ENCODE results near the gene NEDD9.

NEDD9 gene

DNA sequence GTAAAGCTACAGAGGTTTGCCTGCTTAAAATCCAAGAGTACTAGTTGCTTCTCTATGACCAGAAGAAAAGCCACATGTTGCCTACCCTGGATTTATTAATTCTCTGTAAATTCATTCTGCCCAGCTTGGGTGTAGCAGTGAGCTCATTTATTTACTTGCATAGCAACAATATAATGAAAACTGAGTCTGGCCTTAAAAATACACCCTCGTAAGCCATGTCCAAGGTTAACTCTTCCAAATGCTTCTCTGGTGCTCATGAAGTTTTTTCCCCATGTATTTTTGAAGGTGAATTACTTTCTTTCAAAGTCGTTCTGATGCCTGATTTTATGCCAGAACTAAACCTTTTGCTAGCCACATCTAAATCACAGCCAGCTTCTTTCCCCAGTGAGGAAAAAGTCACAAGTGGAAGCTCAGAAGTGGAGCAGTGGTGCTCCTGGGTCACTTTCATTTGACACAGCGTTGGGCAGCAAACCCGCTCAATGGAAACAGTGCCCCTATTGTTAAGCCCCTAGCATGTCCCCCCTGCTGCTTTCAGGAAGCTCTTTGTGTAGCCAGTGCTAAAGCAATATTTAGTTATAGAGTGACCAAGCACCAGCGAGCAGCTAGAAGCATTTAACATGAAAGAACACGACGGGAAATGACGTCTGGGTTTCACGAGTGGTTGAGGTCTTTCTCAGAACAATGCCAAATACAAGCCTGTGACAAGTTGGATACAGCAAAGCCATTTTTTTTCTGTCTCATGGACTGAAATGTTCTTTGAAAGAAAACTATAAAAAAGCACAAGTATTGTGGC, 29.8 kb downstream of the NEDD9 start:
- DNase-seq (ENCODE audit: low read depth in 1 of 2, low spot score in 1 of 2), result no peak

DNA sequence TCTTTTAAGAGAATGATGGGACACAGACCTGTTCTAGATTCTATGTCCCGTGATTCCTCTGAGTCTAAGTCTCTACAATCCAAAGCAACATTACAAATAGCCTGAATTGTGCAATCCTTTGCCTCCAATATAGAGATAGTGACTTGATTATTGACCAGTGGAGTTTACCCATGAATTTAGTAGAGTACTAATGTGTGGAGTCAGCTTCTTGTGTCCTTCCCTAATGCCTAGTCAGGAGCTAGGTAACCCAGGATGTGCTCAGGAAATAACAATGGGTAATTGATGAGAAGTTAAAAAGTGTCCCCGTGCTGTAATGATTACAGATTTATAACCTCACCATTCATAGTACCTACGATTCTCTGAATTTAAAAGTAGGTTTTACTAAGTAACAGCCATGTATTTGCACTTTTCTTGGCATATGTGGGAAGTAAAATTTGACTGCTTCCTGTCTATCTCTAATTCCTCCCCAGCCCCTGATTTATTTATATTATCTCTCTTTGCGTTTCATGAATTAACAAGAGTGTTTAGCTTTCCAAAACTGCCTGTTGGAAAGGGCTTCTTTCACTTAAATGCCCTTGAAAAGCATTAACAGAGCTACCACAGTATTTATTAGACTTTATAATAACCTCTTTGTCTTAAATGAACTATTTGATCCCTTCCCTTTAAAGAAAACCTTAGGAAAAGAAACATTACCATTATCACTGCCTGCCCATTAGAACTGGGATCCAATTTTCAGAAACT, 30.5 kb downstream of the NEDD9 start:
- no peak for DNase-seq (ENCODE audit: low read depth in 1 of 2, low spot score in 1 of 2)

DNA sequence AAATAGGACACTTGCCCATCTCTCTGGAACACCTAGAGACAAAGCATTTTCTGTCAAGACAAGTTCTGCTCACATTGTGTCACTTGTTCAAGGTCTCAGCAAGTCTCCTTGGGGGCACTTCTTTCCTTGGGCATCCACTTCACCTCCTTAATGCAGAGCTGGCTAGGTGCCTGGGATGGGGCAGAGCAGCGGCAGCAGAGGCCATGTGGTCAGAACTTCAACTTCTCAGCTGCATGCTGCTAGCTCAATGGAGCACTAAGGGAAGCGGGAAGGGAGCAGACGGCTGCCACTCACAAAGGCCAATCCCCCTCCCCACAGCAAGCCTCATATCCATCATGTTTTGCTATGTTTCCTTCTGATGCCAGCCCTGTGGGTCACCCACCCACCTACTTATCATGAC, 31.5 kb downstream of the NEDD9 start:
- DNase-seq (ENCODE audit: low read depth in 1 of 2, low spot score in 1 of 2), result no peak

DNA sequence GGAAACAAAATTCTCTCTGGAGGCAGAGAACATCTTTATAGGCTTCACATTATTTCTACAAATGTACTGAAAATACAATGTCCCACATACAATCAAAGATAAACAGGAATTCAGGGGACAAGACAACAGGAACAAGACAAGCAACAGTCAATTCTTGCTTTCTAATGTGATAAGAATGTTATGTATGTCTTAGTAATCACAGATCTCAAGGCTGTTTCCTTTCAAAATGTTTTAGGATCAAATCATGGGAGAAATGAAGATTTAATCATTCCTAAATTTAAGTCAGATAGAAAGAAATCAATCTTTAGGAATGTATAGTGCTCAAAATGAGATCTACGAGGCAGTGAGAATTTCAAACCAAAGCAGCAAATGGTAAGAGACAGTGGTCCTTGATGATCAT, 32.1 kb downstream of the NEDD9 start:
- DNase-seq (ENCODE audit: low read depth in 1 of 2, low spot score in 1 of 2), result no peak

GRCh38 chr6:11198663-11199603, 33.5 kb downstream of the NEDD9 start:
- DNase-seq (ENCODE audit: low read depth in 1 of 2, low spot score in 1 of 2), result no peak

- DNase-seq (ENCODE audit: low read depth in 1 of 2, low spot score in 1 of 2), result no peak
Measured at GRCh38 chr6:11197850-11198249, 34.6 kb downstream of the NEDD9 start.

GRCh38 chr6:11197175-11197536, 35.3 kb downstream of the NEDD9 start:
- no peak for DNase-seq (ENCODE audit: low read depth in 1 of 2, low spot score in 1 of 2)

DNA sequence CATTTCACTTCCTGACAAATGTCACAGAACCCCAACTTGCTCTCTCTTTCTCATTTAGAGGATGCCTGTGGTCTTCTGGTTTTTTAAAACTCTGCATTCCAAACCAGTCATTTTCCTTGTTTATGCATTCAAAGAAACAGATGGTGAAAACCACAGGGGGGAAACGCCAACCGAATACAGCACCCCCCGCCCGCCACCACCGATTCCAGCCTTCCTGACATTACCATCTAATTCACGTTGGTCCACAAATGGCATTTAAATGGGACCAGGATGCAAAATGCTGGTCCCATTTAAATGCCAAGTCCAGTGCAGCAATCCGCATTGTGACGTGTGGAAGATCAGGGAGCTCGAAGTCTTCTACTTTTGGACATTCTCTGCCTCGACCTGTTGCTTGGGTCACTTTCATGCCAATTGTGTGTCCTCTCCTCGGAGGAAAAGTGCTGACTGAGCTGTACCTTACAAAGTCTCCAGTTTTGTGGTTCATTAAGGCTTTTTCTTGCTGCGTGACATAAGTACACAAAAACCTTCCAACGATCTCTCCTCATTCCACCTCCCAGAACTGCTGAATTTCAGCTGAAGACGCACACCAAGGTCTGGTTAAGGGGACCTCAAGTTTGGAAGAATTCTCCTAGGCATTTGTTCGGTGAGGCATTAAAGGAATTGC, 35.8 kb downstream of the NEDD9 start:
- no peak for DNase-seq (ENCODE audit: low read depth in 1 of 2, low spot score in 1 of 2)

- no peak for DNase-seq (ENCODE audit: low read depth in 1 of 2, low spot score in 1 of 2)
Measured at GRCh38 chr6:11194356-11195218, 37.9 kb downstream of the NEDD9 start.

GRCh38 chr6:11193434-11193833, 39.0 kb downstream of the NEDD9 start:
- no peak for DNase-seq (ENCODE audit: low read depth in 1 of 2, low spot score in 1 of 2)

DNA sequence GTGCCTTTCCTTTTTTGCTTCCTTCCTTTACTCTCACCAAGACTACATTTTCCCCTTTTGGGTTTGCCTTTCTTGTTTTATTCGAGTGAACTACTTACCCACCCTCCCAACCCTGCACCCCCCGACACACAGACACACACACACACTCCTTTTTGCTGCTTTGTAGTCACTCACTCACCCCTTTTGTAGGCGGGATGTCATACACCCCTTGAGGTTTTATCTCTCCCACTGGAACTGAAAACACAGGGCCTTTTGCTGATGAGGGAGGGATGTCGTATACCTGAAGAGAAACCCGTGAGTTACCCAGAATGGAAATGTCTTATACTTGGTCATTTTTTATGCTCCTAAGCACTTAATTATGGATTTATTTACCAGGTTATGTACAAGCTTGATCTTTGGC, 40.3 kb downstream of the NEDD9 start:
- DNase-seq (ENCODE audit: low read depth in 1 of 2, low spot score in 1 of 2), result no peak

DNA sequence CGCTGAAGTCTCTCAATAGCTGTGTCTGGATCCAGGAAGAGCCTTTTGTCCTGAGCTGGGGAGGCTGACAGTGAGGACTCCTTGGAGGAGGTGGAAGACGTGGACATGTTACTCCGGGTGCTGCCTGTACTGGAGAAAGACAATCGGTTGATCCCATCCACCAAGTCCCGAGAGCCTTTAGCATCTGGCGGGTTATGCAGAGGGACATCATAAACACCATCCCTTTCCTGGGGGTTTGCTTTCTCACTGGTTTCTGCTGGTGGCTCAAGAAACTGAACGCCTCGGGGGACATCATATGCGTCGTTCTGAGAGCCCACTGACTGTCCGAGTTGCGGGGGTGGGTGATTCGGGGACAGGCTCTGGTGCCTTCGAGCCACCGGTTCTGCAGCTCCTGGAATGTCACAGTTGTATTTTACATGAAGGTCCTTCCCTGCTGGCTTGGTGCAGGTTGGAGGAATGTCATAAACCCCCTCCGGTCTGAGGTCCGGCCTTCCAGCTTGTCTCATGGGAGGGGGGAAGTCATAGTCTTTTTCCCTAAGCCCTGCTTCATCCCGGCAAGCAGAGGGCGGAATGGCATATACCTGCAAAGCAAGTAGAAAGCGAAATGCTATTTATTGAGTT, 41.7 kb downstream of the NEDD9 start:
- DNase-seq (ENCODE audit: low read depth in 1 of 2, low spot score in 1 of 2), result no peak

- DNase-seq (ENCODE audit: low read depth in 1 of 2, low spot score in 1 of 2), result no peak
Measured at GRCh38 chr6:11189865-11190624, 42.4 kb downstream of the NEDD9 start.

- DNase-seq (ENCODE audit: low read depth in 1 of 2, low spot score in 1 of 2), result no peak
Measured at GRCh38 chr6:11188161-11188915, 44.1 kb downstream of the NEDD9 start.

DNA sequence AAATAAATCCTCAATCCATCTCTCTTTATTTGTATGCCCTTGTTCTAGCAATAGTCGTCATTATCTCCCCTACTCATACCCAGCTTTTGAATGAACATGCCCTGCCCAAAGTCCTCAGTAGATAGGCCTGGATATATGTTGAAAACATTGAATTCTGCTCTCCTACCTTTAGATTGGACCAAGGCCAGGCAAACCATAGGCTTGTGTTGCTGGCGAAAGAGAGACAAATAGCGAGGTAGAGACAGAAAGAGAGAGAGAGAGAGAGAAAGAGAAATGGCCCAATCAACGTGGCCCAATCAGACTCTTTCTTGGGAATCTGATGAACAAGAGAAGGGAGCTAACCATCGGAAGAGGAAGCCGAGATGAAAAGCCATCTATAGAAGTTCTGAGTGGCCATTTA, 45.2 kb downstream of the NEDD9 start:
- DNase-seq (ENCODE audit: low read depth in 1 of 2, low spot score in 1 of 2), result no peak

GRCh38 chr6:11185204-11185842, 47.1 kb downstream of the NEDD9 start:
- DNase-seq (ENCODE audit: low read depth in 1 of 2, low spot score in 1 of 2), result no peak

- DNase-seq (ENCODE audit: low read depth in 1 of 2, low spot score in 1 of 2), result no peak
Measured at GRCh38 chr6:11183761-11184362, 48.6 kb downstream of the NEDD9 start.
